NCI-H1092 treated with DMSO at 0.1 percent for 48 hours (cell line): Measurements from ENCODE around the gene ST8SIA3.

ENCODE experiments used
- DNase-seq: peaks from one replicate; lab custom pipeline; 2025; lab: John Stamatoyannopoulos, UW

Gene ST8SIA3, protein sequence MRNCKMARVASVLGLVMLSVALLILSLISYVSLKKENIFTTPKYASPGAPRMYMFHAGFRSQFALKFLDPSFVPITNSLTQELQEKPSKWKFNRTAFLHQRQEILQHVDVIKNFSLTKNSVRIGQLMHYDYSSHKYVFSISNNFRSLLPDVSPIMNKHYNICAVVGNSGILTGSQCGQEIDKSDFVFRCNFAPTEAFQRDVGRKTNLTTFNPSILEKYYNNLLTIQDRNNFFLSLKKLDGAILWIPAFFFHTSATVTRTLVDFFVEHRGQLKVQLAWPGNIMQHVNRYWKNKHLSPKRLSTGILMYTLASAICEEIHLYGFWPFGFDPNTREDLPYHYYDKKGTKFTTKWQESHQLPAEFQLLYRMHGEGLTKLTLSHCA

DNA sequence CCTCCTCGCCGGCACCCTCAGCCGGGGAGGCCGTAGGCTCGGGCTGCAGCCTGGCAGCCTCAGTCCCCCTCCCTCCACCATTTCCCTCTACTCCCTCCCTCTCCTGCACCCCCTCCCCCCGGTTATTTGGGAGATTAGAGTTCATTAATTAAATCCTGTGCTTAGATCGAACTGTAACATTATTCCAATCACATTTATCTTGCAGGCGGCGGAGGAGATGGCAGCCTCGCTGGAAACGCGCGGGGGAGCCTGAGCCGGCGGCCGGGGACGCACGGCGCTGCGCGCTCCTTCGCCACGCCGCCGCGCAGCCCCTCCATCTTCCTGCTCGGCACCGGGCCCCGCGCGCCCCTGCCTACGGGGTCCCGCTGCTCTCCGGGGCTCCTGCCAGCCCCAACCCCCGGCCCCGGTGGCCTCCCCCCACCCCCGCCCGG, at the start of gene ST8SIA3:
Gene ST8SIA3, plus strand, starts transcription at position 287 of the 431 bp plus-strand sequence. CDS start 290 bp downstream, outside the sequence.
- DNase-seq = peak; percentile 73

DNA sequence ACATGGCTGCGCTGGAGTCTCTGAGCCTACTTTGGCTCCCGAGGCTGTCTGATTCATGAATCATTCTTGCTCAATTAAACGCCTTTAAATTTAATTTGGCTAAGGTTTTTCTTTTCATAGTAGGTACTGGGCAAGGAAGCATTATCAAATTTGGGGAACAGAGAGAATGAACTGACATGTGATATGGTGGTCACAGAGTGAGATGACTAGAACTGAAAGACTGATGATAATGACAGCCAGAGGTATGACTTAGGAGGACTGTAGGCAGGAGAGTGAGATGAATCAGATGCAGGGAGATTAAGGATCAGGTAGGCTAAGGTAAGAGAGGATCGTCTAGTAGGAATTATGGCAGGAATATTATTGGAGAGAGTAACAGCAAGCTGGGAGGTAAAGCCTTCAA, 40.9 kb upstream of the ST8SIA3 start:
- no peak for DNase-seq

DNA sequence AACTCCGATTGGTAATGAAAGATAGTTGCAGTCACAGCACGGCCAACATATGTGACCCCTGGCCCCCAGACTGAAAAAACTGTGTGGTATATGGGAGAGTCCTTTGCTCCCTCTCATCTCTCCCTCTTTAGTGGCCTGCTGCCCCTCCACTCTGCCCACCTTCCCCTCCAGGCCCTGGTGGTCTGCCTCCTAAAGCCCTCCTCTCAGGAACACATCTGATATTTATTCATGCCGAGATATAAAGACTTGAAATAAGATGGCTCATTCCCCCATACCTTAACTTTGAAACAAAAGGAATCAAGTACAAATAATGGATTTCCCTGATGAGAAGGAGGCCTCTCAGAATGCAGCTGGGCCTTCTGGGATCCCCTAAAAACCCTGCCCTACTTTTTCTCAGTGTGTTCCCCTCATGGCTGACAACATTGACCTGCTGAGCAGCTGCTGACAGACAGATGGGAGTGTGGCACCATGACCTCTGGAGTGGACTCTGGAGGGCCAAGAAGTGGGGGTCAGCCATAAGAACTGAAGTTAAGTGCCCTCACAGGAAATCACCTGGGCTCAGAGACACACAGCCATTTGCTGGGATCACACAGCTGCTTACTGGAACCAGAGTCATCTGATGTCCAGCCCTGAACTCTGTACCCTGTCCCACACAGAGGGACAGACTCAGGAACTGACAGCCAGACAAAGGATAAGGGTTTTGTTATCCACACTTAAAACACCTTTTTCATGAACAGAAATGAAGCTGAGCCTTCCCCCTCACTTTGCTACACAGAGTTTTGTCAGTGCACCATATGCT, 39.8 kb upstream of the ST8SIA3 start:
- no peak for DNase-seq

DNA sequence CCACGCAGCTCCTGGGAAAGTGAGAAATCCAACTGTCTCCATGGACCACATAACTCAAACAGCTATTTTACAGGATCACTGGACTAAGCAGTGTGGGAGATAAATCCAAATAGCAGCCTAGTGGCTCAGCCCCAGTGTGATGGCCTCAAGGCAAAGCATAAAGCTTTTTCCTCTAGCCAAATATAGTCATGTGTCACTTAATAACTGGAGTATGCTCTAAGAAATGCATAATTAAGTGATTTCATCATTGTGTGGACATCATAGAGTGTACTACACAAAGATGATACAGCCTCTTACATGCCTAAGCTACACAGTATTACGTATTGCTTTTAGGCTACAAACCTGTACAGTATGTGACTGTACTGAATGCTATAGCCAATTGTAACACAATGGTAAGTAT, 31.8 kb upstream of the ST8SIA3 start:
- DNase-seq = no peak

DNA sequence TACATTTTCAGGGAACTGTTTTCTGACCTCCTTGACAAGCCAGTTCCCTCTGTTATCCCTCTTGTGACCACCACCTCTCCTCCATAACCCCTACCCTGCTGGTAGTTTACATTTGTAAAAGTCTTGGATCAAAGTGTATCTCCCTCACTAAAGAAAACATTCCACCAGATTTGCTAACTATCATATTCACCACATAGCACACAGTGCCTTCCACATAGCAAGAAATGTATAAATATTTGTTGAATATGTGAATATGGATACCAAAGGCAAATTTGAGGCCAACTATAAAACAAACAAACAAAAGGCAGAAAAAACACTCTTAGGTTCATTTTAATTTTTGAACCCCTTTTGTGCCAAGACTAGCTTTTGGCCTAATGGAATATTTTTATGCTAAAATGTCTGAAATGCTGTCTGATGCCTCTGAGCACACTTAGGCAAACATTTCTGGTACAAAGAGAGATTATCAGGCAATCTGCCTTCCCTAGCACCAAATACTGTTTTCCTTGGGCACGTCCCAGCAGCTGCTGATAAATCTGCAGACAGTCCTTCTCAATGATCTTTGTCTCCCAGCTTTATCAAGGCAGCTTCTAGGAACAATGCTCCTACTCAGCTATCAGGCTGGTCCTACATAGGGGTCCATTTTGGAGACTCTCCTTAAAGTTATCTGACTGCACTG, 26.7 kb upstream of the ST8SIA3 start:
- no peak for DNase-seq

DNA sequence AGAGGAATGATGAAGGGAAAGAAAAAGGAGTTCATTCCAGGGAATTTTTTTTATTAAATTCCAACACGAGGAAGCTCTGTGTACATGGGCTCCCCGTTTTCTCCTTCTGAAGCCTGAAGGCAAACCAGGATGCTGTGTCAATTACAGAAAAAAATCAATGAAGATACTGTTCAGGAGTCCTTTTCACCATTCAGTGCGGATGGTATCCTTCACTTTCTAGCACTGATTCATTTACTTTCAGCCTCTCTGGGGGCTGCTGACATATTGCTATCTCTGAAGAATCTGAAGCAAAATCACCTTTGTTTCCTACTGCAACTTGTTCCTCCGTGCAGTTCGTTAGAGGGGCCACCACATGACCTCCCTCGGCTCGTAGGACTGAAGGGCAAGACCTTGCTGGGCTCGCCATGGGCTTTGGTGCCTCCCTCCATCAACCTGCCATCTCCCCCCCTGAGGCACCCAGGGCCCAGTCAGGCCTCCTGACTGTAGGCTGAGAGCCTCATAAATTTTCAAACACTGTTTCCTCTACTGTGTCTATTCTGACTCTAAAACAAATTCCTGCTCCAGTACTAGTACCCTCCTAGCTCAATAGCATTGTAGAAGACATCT, 25.5 kb upstream of the ST8SIA3 start:
- no peak for DNase-seq

DNA sequence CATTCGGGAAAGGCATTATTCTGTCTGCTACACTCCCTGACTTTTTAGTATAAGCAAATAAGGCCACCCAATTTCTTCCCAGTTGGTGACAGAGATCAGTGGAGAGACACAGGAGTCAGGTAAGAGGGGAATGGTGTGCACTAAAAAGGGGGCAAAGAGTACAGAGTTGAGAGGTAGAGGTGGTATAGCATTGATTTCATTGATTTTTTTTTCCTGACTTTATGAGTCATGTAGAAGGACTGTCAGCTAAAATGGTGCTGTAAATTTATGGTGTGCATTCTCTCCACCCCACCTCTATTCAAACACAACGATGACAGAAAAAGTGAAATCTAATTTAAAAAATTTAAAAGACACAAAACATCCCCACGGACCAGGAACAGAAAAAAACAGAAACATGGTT, 23.7 kb upstream of the ST8SIA3 start:
- no peak for DNase-seq

DNA sequence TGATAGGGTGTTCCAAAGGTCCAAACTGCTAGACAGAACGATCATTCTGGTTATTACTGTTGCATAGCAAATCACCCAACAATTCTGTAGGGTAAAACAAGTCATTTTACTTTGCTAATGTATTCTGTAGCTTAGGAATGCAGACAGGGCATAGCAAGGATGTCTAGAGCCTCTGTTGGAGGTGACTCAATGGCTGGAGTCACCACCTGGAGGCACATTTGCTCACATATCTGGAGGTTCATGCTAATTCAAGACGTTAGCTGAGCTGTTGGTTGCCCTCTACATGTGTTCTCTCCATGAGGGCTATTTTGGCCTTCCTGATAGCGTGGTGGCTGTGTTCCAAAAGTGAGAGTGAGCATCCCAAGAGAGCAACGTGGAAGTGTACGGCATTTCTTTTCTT, 22.5 kb upstream of the ST8SIA3 start:
- no peak for DNase-seq

DNA sequence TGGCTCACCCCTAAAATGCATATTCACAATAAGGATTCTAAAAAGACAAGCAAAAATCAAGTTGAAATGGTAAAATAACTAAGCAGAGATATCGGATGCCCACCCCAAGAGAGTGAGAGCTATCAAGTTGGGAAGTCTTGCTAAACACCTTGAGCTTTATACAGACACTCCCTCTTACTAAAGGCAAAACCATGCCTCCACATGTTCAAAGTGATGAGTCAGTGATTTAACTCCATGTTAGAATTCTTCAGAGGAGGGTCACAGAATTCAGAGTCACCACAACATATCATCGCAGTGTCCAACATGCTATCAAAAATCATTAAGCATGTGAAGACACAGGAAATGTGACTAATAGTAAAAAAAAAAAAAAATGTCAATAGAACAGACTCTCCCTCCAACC, 20.6 kb upstream of the ST8SIA3 start:
- no peak for DNase-seq

DNA sequence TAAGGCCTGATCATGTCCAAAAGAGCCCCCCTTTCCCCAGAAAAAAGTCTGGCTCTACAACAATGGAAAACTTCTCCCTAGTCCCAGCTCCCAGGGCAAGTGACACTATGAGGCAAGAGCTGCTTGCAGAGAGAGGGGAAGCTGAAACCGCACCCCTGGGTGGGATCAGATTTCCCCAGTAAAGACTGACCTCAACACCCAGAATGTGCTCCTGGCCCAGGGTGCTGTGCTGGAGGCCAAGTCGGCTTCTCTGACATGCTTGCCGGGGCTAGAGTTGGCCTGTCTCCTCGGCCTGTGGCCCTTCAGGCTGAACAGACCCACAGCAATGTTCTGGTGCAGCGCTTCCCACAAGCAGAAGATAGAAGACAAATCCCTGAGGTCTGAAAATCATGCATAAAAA, 18.4 kb upstream of the ST8SIA3 start:
- no peak for DNase-seq

DNA sequence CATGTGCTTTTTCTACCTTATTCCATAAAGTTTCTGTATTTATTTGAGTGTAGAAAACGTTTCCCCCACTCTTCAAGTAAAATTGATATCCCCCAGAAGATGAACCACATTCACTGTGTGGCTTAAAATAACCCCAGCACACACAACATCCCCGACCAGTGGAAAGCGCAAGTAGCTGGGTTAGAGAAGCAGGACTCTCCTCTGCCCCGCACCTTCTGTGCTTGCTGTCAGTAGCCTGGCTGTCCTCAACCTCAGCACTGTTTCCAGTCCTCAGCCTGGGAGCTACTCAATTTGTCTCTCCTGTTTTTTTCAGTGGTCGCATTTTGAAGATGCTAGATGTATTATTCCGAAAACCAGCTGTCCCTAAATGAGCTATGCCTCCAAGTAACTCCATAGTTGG, 18.0 kb upstream of the ST8SIA3 start:
- no peak for DNase-seq

DNA sequence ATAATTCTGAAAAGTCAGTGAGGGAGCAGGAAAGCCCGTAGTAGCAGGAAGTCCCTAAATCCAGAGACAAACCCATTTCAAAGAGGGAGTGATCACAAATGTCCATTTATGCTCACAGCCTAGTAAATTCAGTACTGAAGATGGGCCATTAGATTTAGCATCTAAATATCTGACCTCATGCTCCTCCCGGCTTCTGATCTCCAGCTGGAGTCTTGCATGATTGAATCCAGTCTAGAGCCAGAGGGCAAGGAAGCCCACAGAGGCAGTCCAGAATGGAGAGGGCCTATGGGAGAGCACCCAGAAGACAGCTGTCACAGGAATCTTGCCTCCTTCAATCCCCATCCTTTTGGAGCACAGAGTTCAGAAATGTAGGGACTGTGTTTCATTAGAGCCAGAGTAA, 16.0 kb upstream of the ST8SIA3 start:
- no peak for DNase-seq

DNA sequence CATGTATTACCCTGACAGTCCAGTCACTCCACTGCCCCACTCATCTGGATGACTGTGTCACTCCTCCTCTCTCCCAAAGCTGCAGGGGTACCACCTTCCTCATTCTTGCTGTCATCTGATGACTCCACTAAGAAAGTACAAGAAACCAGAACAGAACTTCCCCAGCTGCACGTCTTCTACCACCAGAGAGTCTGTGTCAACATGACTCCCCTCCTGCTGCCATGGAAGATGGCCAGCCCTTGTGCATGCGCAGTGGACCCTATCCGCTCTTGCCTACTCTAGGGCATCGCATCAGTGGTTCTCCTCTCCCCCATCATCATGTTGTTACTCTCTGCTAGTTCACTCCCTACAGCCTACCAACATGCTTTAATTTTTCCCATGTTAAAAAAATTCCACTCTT, 14.5 kb upstream of the ST8SIA3 start:
- DNase-seq = no peak

DNA sequence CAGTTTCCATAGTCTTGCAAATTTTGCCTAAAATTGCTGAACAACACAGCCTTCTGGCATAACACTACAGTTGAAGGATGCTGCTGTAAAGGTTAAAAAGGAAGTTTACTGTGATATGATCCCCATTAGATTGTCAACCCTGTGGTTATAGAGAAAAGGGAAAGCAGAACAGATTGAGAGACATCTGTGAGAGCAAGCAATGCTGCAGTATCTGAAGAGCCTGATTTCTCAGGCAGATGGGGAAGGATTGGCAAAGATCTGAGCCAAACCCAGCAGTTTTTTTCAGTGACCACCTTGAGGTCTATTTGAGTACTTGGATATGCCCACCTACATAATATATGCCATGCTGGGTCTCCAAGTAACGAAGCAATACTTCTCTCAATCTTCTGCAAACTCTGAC, 8.5 kb upstream of the ST8SIA3 start:
- DNase-seq = no peak

DNA sequence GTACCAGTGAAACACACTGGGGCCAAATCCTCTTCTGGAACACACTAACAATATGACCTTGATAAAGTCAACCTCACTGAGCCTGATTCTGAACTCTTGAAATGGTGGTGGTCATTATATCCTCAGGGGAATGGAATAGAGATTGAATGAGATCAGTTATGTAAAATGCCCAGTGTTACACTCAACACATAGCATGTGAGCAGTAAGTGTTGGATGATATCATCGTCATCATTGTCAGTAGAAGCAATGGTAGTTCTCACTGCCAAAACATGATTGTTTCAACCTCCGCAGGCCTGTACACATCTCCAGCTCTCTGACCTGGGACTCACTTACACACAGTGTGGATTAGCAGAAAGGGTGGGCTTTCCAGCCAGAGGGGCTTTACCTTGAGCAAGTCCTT, 5.5 kb upstream of the ST8SIA3 start:
- no peak for DNase-seq

DNA sequence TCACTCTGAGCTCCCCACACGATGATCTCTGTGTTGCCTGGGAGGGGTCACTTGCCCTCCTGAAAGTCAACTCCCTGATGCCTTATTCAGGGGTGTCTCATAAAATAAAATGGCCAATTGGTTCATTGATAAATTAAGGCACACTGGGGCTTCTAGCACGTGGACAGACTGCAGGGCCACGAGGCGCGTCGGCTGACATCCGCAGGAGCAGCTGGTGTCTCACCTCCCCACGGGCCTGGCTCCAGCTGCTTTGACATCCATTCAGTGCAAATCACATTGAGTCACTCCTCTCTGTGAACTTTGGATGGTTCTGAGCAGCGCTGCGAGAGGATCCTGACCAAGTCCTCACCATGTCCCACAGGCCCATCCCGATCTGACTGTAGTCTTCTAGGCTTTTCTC, 4.6 kb upstream of the ST8SIA3 start:
- DNase-seq = no peak

DNA sequence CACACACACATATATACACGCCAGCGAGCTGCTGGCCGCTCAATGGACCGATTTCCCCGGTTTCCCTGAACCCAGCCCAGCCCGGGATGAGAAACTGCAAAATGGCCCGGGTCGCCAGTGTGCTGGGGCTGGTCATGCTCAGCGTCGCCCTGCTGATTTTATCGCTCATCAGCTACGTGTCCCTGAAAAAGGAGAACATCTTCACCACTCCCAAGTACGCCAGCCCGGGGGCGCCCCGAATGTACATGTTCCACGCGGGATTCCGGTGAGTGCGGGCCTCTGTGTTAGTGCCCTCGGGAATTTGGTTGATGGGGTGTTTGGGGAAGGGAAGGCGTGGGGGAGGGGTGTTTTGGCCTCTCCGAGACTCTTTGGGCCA, 392 bp downstream of the ST8SIA3 start:
- peak; percentile 85 for DNase-seq

DNA sequence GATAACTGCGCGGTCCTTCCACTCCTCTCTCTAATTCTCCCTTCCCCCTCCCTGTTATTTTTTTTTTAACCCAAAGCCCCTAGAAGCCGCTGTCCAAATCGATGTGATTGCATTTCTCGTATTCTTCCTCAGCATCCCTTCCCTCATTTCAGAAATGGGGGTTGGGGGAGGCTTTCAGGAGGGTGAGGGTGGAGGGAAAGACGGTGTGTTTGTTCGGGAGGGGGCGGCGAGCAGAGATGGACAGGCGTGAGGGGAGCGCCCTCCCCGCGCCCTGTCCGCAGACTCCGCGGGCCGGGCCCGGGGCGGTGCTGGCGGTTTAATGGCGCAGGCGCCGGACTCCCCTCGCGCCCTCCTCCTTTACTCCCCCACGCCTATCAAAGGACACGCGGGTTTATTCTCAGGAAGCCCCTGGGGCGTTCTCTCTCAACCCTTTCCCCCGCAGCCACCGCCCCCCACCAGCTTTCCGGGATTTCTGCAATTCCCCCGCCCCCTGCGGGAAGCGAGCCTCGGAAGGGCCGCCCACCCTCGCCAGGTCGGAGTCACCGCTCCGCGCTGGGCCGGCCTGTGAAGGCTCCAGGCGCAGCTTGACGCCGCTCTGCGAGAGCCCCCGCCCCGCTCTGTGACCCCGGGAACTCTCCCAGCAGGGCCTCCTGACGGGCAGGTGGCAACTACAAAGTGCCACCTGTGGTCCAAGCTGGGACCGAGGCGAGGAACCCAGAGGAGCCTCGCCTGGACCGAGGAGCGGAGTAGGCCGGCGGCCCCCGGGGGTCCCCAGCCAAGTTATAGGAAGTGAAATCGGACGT, 981 bp downstream of the ST8SIA3 start:
- DNase-seq = peak; percentile 94

DNA sequence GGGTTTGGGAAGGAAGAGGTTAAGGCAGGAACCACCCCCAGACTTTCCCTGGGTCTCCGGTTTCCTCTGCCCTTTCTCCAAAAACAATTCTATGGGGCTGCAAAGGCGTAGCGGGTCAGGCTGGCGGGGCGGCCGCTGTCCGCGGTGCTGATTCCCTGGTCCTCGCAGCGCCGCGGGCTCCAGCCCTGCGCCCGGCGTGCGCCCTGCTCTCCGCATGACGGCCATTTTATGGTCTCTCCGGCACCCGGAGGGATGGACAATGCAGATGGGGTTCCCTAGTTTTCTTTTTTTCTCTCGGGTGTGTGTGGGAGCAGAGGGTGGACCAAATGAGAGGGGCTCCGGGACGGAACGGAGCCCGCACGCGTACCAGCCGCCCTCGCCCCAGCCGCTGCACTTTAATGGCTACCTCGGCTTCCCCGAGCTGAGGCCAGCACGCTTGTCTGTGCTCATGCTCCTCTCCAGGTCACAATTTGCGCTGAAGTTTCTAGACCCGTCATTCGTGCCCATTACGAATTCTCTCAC, 1.6 kb downstream of the ST8SIA3 start:
- peak; percentile 92 for DNase-seq

DNA sequence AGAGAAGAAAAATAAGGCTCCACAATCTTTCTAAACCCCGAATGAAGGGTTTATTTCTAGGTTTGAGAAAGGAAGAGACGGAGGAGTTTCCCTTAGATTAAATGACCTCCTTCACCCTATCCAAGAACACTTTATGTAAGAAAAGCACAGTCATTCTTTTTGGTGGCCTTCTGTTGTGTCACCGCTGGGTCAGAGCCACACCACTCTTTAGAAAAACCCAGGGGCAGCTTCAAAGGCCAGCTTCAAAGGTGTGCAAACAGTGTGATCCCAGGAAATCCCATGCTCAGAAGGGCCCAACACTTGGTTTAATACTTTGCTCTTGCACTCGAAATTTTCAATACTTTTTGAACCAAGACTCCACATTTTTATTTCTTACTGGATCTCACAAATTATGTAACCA, 7.1 kb downstream of the ST8SIA3 start:
- DNase-seq = no peak

DNA sequence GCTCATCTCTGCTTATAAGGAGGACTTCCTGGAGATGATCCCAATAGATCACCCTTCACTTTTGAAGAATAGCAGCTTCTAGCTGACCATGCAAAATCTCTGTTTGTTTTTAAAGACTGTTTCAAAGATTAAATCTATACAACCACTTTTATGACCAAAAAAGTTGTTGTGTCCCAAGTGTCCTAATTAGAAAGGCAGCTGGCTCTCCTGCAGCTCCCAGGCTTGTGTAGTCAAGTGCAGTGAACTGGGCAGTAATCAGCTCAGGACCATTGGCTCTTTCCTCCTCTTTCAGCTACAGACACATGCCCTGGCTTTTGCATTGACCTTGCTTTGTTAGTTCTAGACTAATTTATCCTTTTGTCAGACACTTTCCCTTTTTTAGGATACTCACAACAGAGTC, 10.4 kb downstream of the ST8SIA3 start:
- DNase-seq = no peak
